Neural cell (in vitro differentiated cells): ENCODE data around the gene ABCC3. TPM values are rescaled to one million over a fixed set of nuclear protein-coding genes. Genes with fewer than 3 reads are reported as not detected.

Experiments used
- H2AFZ ChIP-seq: fragments of 200-600, 300-800 bp; sonication (generic), shearing (Covaris generic); 2 replicates; pipeline ENCODE4 v1.6.0; 2014; ENCODE audit warnings: low read depth, mild to moderate bottlenecking, antibody characterized with exemption, low read length, moderate library complexity
- H3F3A ChIP-seq: fragments of 200-600 bp; shearing (Covaris generic); 2 replicates; pipeline ENCODE4 v1.6.1; 2016; ENCODE audit warnings: mild to moderate bottlenecking, moderate library complexity, mixed read lengths, antibody characterized with exemption, low read length; ENCODE audit not compliant: insufficient read depth, poor library complexity, severe bottlenecking
- H3K27ac ChIP-seq: fragments of 200-600, 300-800 bp; sonication (generic), shearing (Covaris generic); 2 replicates; pipeline ENCODE4 v1.5.1; 2014; ENCODE audit warnings: mild to moderate bottlenecking, low read length, moderate library complexity
- H3K27me3 ChIP-seq: fragments of 300-800, 200-600 bp; sonication (generic), shearing (Covaris generic); 2 replicates; pipeline ENCODE4 v1.6.0; 2014; ENCODE audit warnings: mild to moderate bottlenecking, low read depth, low read length, moderate library complexity; ENCODE audit not compliant: insufficient read depth
- H3K36me3 ChIP-seq: fragments of 300-800, 200-600 bp; sonication (generic), shearing (Covaris generic); 2 replicates; pipeline ENCODE4 v1.5.1; 2014; ENCODE audit warnings: mild to moderate bottlenecking, antibody characterized with exemption, low read length, moderate library complexity; ENCODE audit not compliant: insufficient read depth
- H3K4me2 ChIP-seq: fragments of 300-800, 200-600 bp; sonication (generic), shearing (Covaris generic); 2 replicates; pipeline ENCODE4 v1.6.0; 2014; ENCODE audit warnings: mild to moderate bottlenecking, low read length
- H3K4me3 ChIP-seq: fragments of 300-800, 200-600 bp; sonication (generic), shearing (Covaris generic); 2 replicates; pipeline ENCODE4 v1.5.1; 2014; ENCODE audit warnings: mild to moderate bottlenecking, low read length, moderate library complexity
- H3K79me2 ChIP-seq: fragments of 200-600 bp; shearing (Covaris generic); replicated peaks from 2 replicates; pipeline ENCODE4 v1.6.0; 2014; ENCODE audit warnings: mild to moderate bottlenecking, low read length, moderate library complexity; ENCODE audit not compliant: insufficient read depth
- H3K9ac ChIP-seq: fragments of 300-800, 200-600 bp; sonication (generic), shearing (Covaris generic); 2 replicates; pipeline ENCODE4 v1.6.1; 2016; ENCODE audit warnings: mild to moderate bottlenecking, low read length, mixed read lengths
- H3K9me2 ChIP-seq: fragments of 200-600 bp; shearing (Covaris generic); 2 replicates; pipeline ENCODE4 v1.6.1; 2016; ENCODE audit warnings: mild to moderate bottlenecking, low read length, mixed read lengths; ENCODE audit not compliant: insufficient read depth
- H3K9me3 ChIP-seq: fragments of 200-600, 300-800 bp; sonication (generic), shearing (Covaris generic); 2 replicates; pipeline ENCODE4 v1.6.1; 2016; ENCODE audit warnings: mild to moderate bottlenecking, mixed run types, low read length, moderate library complexity, mixed read lengths
- H4K20me1 ChIP-seq: fragments of 200-600 bp; shearing (Covaris generic); 2 replicates; pipeline ENCODE4 v1.6.1; 2016; ENCODE audit warnings: mild to moderate bottlenecking, mixed run types; ENCODE audit not compliant: insufficient read depth
- CTCF ChIP-seq: fragments of 450-650 bp; IDR thresholded peaks from 2 replicates; pipeline ENCODE4 v1.5.1; 2014; ENCODE audit warnings: antibody characterized with exemption, mild to moderate bottlenecking, moderate library complexity; ENCODE audit not compliant: poor library complexity, severe bottlenecking
- EP300 ChIP-seq: fragments of 450-650 bp; conservative IDR thresholded peaks from 2 replicates; pipeline ENCODE4 v1.6.1; 2014; ENCODE audit warnings: antibody characterized with exemption, mild to moderate bottlenecking, moderate library complexity; ENCODE audit not compliant: poor library complexity, severe bottlenecking
- EZH2 ChIP-seq: fragments of 200-600, 300-800 bp; shearing (Covaris generic), sonication (generic); IDR thresholded peaks from 2 replicates; pipeline ENCODE4 v1.6.1; 2014; ENCODE audit warnings: antibody characterized with exemption, low read length, borderline replicate concordance, mild to moderate bottlenecking; ENCODE audit not compliant: insufficient read depth, poor library complexity, severe bottlenecking
- MXI1 ChIP-seq: fragments of 450-650 bp; conservative IDR thresholded peaks from 2 replicates; pipeline ENCODE4 v1.6.1; 2014; ENCODE audit warnings: antibody characterized with exemption, mild to moderate bottlenecking; ENCODE audit not compliant: poor library complexity, severe bottlenecking
- POLR2AphosphoS5 ChIP-seq: IDR thresholded peaks from 2 replicates; pipeline ENCODE4 v1.6.1; 2012
- RAD21 ChIP-seq: fragments of 450-650 bp; conservative IDR thresholded peaks from 2 replicates; pipeline ENCODE4 v1.6.1; 2014; ENCODE audit warnings: antibody characterized with exemption, mild to moderate bottlenecking, moderate library complexity
- SMC3 ChIP-seq: fragments of 450-650 bp; conservative IDR thresholded peaks from 2 replicates; pipeline ENCODE4 v1.6.1; 2014; ENCODE audit warnings: antibody characterized with exemption, mild to moderate bottlenecking, moderate library complexity; ENCODE audit not compliant: poor library complexity
- TAF1 ChIP-seq: IDR thresholded peaks from 2 replicates; pipeline ENCODE4 v1.6.1; 2012; ENCODE audit warnings: low read depth
- polyA plus RNA-seq: library from polyadenylated mRNA; depleted of rRNA; stranded (reverse); fragments of >200 nt; gene quantifications from 2 replicates; pipeline ENCODE4 v1.2.3, GENCODE V29; 2014
- TF ChIP-seq, protein P1 (sequence below): IDR thresholded peaks from 2 replicates; pipeline ENCODE4 v1.6.1; 2012; ENCODE audit warnings: borderline replicate concordance

ABCC3 gene
- polyA plus RNA-seq, 1 donor from 2014 or later: not detected

- no peak overlapping the region for H2AFZ ChIP-seq
- no peaks in the 10 kb centered on the region for H3K36me3 ChIP-seq
- H3K79me2 ChIP-seq: no peaks in the 10 kb centered on the region
- no peaks in the 10 kb centered on the region for H4K20me1 ChIP-seq
- no peaks in the 10 kb centered on the region for H3K9me2 ChIP-seq
- H3K27ac ChIP-seq: no peak overlapping the region
- no peaks in the 10 kb centered on the region for H3K27me3 ChIP-seq
- TF ChIP-seq SMC3 (no peak), MXI1 (no peak), CTCF (no peak), POLR2AphosphoS5 (no peak), TAF1 (no peak), EP300 (no peak), RAD21 (no peak), EZH2 (no peak)
- TF ChIP-seq, protein P1, sequence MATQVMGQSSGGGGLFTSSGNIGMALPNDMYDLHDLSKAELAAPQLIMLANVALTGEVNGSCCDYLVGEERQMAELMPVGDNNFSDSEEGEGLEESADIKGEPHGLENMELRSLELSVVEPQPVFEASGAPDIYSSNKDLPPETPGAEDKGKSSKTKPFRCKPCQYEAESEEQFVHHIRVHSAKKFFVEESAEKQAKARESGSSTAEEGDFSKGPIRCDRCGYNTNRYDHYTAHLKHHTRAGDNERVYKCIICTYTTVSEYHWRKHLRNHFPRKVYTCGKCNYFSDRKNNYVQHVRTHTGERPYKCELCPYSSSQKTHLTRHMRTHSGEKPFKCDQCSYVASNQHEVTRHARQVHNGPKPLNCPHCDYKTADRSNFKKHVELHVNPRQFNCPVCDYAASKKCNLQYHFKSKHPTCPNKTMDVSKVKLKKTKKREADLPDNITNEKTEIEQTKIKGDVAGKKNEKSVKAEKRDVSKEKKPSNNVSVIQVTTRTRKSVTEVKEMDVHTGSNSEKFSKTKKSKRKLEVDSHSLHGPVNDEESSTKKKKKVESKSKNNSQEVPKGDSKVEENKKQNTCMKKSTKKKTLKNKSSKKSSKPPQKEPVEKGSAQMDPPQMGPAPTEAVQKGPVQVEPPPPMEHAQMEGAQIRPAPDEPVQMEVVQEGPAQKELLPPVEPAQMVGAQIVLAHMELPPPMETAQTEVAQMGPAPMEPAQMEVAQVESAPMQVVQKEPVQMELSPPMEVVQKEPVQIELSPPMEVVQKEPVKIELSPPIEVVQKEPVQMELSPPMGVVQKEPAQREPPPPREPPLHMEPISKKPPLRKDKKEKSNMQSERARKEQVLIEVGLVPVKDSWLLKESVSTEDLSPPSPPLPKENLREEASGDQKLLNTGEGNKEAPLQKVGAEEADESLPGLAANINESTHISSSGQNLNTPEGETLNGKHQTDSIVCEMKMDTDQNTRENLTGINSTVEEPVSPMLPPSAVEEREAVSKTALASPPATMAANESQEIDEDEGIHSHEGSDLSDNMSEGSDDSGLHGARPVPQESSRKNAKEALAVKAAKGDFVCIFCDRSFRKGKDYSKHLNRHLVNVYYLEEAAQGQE: no peak
- H3F3A ChIP-seq: no peaks in the 10 kb centered on the region
- no peak overlapping the region for H3K9ac ChIP-seq
- no peaks in the 10 kb centered on the region for H3K9me3 ChIP-seq
- H3K4me2 ChIP-seq: no peak overlapping the region
- H3K4me3 ChIP-seq: no peak overlapping the region
Measured at GRCh38 chr17:50651661-50652060, 17.0 kb downstream of the ABCC3 start.

- H2AFZ ChIP-seq: no peak overlapping the region
- no peak overlapping the region for H3K27ac ChIP-seq
- no peaks in the 10 kb centered on the region for H3F3A ChIP-seq
- no peaks in the 10 kb centered on the region for H4K20me1 ChIP-seq
- no peaks in the 10 kb centered on the region for H3K79me2 ChIP-seq
- H3K4me3 ChIP-seq: no peak overlapping the region
- H3K9me3 ChIP-seq: no peaks in the 10 kb centered on the region
- no peaks in the 10 kb centered on the region for H3K9me2 ChIP-seq
- no peaks in the 10 kb centered on the region for H3K27me3 ChIP-seq
- H3K9ac ChIP-seq: no peak overlapping the region
- TF ChIP-seq POLR2AphosphoS5: no peak
- no peak for TF ChIP-seq TAF1
- TF ChIP-seq EP300: no peak
- no peak for TF ChIP-seq EZH2
- TF ChIP-seq MXI1: no peak
- no peak for TF ChIP-seq RAD21
- TF ChIP-seq CTCF: no peak
- TF ChIP-seq SMC3: no peak
- TF ChIP-seq, protein P1: no peak
- H3K36me3 ChIP-seq: no peaks in the 10 kb centered on the region
- H3K4me2 ChIP-seq: no peak overlapping the region
Measured at GRCh38 chr17:50653738-50654137, 19.1 kb downstream of the ABCC3 start.
